ENCODE data around the gene SLC2A4.
A peak's percentile ranks its signal among the peaks of the same experiment; 100 is the strongest.

The SLC2A4 gene

GRCh38 chr17:7263801-7264078 lies 17.8 kb upstream of the SLC2A4 start:
- DNase-seq, result no peak

- DNase-seq, result no peak
Observed at GRCh38 chr17:7266784-7267183, 14.7 kb upstream of the SLC2A4 start.

GRCh38 chr17:7279448-7279847 lies 2.1 kb upstream of the SLC2A4 start:
- DNase-seq, result no peak

GRCh38 chr17:7280519-7281073 lies 922 bp upstream of the SLC2A4 start:
- DNase-seq, result peak in 50 of 56 donors; percentile 23 to 88 (median 61)

DNA sequence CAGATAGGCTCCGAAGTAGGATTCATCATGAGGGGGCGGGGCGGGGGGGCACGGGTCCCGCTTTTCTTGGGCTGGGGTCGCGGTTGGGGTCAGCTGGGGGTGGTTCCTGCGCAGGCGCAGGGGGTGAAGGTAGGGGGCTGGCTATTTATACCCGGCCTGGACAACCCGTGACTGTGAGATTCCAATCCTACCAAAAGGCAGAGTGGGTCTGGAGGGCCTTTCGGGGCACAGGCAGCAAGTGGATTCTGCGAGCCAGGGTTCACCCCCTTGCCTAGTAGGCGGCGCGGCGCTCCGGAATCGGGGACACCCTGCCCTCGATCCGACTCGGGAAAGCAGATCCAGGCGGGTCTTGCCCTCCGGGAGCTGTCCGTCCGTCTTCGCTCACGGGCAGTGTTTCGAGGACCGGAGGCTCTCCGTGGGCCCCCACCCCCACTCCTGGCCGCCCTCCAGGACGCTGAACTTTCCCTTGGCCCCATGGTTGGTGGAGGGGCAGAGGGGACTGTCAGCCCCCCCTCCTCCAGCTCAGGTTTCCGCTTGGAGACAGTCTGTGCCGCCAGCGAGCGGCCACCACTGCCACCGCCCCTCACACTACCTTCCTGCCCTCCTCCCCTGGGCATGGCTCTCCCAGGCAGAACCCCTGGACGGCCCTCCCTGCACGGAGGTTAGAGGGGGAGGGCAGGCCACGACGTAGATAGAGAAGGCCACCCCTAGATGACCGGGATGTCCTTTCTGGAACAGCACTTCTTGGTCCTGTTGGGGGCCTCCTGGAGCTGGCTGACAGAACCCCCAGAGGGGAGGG lies 634 bp downstream of the SLC2A4 start:
- DNase-seq, result peak in 1 of 56 donors; percentile 25

GRCh38 chr17:7282752-7283321 lies 1.3 kb downstream of the SLC2A4 start:
- DNase-seq, result no peak

DNA sequence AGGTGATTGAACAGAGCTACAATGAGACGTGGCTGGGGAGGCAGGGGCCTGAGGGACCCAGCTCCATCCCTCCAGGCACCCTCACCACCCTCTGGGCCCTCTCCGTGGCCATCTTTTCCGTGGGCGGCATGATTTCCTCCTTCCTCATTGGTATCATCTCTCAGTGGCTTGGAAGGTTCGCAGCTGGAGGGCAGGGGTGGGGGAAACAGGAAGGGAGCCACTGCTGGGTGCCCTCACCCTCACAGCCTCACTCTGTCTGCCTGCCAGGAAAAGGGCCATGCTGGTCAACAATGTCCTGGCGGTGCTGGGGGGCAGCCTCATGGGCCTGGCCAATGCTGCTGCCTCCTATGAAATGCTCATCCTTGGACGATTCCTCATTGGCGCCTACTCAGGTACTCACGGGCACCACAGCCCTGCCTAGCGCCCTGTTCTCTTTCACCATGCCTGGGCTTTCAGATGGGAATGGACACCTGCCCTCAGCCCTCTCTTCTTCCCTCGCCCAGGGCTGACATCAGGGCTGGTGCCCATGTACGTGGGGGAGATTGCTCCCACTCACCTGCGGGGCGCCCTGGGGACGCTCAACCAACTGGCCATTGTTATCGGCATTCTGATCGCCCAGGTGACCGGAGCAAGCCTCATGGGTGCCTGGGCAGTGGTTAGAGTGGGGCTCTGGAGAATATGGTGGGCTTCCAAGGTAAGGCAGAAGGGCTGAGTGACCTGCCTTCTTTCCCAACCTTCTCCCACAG lies 2.1 kb downstream of the SLC2A4 start:
- no peak for DNase-seq

- no peak for DNase-seq
Observed at GRCh38 chr17:7284911-7285310, 3.4 kb downstream of the SLC2A4 start.

- DNase-seq, result no peak
Observed at GRCh38 chr17:7285679-7286078, 4.2 kb downstream of the SLC2A4 start.

DNA sequence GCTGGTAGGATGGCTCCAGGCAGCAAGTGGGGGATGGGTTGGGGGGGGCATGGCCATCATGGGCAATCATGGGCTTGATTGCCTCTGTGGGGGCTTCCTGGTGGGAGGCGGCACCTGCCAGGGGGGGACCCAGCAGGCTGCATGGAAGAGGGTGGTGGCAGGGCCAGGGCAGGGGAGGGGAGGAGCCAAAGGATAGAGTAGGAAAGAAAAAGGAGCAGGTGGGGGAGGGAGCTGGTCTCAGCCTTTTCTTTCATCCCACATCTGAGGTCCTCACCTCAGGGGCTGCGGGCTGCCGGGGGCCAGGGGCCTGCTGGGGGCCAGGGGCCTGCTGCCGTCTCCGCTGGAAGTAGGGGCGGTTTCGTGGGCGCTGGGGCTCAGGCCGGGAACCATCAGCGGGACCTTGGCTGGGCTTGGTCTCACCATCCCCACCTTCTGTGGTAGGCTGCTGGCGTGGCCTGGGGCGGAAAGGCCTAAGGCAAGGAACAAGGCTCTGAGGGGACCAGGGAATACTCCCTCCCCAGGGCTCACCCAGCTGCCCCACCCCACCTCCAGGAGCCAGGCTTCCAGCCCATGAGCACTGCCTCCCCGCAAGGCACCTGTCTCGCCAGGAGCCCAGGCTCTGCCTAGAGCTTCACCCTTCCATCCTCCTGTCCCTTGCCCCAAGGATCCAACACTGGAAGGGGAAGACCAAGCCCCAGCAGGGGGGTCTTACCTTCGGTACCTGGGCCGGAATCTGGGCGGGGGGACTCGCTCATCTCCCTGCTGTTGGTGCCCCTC lies 7.9 kb downstream of the SLC2A4 start:
- DNase-seq, result no peak

DNA sequence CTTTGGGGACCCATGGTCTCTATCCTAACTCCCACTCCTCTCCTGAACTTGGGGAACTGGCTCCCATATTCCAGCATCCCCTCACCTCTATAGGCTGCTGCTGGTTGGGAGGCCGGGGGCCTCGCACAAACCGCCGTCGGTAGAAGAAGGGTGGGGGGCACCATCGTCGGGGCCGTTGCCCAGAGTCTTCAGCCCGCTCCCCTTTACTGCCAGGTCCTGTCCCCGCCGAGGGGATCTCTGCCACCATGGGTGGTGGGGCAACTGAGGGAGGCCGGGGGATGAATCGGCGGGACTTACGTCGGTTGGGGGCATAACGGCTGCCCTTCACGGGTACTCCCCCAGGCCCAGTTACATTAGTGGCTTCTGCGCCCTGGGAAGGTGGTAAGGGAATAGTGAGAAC lies 8.6 kb downstream of the SLC2A4 start:
- no peak for DNase-seq

- no peak for DNase-seq
Observed at GRCh38 chr17:7290685-7291084, 9.2 kb downstream of the SLC2A4 start.

- no peak for DNase-seq
Observed at GRCh38 chr17:7292194-7292593, 10.7 kb downstream of the SLC2A4 start.

- DNase-seq, result peak in 8 of 56 donors; percentile 6 to 60 (median 14)
Observed at GRCh38 chr17:7292729-7293128, 11.2 kb downstream of the SLC2A4 start.

DNA sequence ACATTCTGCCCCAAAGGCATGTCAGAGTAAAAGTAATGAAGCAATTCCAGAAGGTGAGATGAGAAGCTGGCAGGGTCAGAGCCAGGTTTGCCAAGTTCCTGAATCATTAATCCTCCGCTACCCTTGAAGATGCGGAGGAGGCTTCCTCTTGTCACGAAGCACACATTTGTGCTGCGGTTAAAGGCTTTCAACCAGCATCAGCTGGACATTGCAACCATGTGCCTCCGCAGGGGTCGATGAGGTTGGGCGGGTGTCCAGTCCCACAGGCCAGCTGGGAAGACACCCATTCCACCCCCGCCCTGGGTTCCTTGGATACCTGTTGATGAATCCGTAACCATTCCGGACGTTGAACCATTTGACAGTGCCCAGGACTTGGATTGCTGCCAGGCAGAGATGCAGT lies 11.6 kb downstream of the SLC2A4 start:
- DNase-seq, result no peak

DNA sequence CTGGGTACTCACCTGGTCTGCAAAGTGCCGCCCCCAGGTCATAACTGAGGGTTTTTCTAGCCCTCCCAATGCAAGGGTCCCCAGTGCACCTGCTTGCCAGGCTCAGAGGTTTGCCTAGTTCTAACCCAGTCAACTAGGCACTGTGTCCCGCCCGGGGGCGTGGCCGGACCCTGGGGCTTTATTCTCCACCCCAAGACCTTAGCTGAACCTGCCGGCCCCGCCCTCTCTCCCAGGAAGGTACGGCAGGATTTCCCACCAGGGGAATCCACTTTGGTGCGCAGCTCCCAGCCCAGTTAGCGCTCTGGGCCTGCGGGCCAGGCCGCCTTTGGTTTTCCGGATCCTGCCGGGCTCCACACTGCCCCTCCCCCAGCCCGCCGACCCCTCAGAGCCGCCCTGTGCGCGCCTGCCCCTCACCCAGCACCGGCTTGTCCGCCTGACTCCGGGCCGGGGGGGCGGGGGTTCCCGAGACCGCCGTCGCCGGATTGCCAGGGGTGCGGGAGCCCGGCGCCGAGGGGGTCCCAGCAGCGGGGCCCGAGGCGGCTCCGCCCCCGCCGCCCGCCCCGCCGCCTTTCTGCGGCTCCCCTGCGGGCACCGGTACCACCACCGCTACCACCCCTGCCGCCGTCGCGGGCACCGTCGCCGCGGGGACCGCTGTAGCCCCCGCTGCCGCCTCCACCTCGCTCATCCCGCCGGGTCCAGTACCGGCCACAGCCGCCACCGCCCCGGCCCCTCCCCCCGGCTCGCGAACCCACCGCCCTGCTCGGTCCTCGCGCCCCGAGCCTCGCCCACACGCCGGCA lies 12.5 kb downstream of the SLC2A4 start:
- DNase-seq, result no peak

- peak in 11 of 56 donors; percentile 6 to 60 (median 31) for DNase-seq
Observed at GRCh38 chr17:7294614-7295153, 13.2 kb downstream of the SLC2A4 start, which contains the start of gene YBX2. Gene YBX2, minus strand, starts transcription at chr17:7294639. Its CDS starts 139 bp downstream, at chr17:7294500.

DNA sequence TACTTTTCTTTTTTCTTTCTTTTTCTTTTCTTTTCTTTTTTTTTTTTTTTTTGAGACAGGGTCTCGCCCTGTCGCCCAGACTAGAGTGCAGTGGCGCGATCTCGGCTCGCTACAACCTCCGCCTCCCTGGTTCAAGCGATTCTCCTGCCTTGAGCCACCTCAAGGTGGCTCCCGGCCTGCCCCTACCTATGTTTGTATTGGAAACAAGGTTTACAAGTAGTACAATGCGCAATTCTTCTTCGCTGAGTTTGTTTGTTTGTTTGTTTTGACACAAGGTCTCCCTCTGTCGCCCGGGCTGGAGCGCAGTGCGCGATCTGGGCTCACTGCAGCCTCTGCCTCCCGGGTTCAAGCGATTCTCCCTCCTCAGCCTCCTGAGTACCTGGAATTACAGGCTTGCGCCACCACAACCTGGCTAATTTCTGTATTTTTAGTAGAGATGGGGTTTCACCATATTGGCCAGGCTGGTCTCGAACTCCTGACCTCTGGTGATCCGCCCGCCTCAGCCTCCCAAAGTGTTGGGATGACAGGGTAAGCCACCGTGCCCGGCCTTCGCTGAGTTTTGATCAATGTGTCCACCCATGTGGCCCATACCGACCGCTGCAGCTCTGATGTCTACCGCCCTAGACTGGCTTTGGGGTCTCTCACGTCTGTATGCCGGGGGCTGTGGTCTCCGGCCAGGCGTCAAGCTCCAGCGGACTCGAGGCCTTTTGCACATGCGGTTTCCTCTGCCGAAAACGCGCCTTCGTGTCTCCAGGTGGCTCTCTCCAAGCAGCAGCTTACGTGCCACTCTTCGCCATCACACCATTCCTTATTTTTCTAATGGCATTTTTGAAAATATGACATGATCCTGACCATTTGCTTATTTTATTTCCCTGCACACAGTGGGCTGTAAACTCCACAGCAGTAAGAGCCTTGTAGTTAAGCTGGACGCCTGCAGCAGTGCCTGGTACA lies 14.0 kb downstream of the SLC2A4 start:
- no peak for DNase-seq

Data from amygdala (tissue), 56 donors.